GM19025 (cell line): ENCODE measurements around the gene HLA-F.
A peak's percentile ranks its signal among the peaks of the same experiment; 100 is the strongest.

Source experiments
- ATAC-seq: cut with Tn5 transposase; IDR thresholded peaks from one replicate; pipeline ENCODE4 v1.9.1; 2021; ENCODE audit warnings: mild to moderate bottlenecking, low read depth, moderate library complexity; ENCODE audit not compliant: unreplicated experiment

HLA-F gene

GRCh38 chr6:29723666-29724588 is 693 bp downstream of the HLA-F start:
- ATAC-seq, result peak; percentile 38

- no peak for ATAC-seq
Observed at GRCh38 chr6:29724937-29725869, 2.0 kb downstream of the HLA-F start.

- no peak for ATAC-seq
Observed at GRCh38 chr6:29726001-29726400, 2.8 kb downstream of the HLA-F start.

- no peak for ATAC-seq
Observed at GRCh38 chr6:29726571-29727194, 3.4 kb downstream of the HLA-F start.

GRCh38 chr6:29727637-29728036 is 4.4 kb downstream of the HLA-F start:
- ATAC-seq, result no peak

- ATAC-seq, result no peak
Observed at GRCh38 chr6:29728173-29728874, 5.1 kb downstream of the HLA-F start.

GRCh38 chr6:29728875-29729270 is 5.6 kb downstream of the HLA-F start:
- ATAC-seq, result no peak

- ATAC-seq, result no peak
Observed at GRCh38 chr6:29729774-29730328, 6.6 kb downstream of the HLA-F start.

- ATAC-seq, result no peak
Observed at GRCh38 chr6:29730575-29731126, 7.4 kb downstream of the HLA-F start.

GRCh38 chr6:29731281-29731680 is 8.0 kb downstream of the HLA-F start:
- ATAC-seq, result no peak

- no peak for ATAC-seq
Observed at GRCh38 chr6:29733057-29733456, 9.8 kb downstream of the HLA-F start.

- ATAC-seq, result no peak
Observed at GRCh38 chr6:29734046-29735018, 11.1 kb downstream of the HLA-F start.

GRCh38 chr6:29736563-29736962 is 13.3 kb downstream of the HLA-F start:
- no peak for ATAC-seq

GRCh38 chr6:29737707-29738630 is 14.7 kb downstream of the HLA-F start:
- no peak for ATAC-seq

GRCh38 chr6:29739136-29739881 is 16.1 kb downstream of the HLA-F start:
- ATAC-seq, result no peak

GRCh38 chr6:29739882-29740261 is 16.6 kb downstream of the HLA-F start:
- no peak for ATAC-seq

- ATAC-seq, result no peak
Observed at GRCh38 chr6:29741592-29741991, 18.4 kb downstream of the HLA-F start.
